Chondrocyte (in vitro differentiated cells): ENCODE results near the gene ZFYVE26. TPM values are rescaled to one million over a fixed set of nuclear protein-coding genes. Genes with fewer than 3 reads are reported as not detected.

ENCODE experiments used
- total RNA-seq: library from RNA; stranded (reverse); gene quantifications from 3 replicates; pipeline ENCODE4 v1.2.1, GENCODE V29; 2021

Gene ZFYVE26
- total RNA-seq, 1 donor from 2014 or later: 26.2 TPM

Other genes with a start within 250 kb of the ZFYVE26 start
- gene PIGH, start 216.3 kb downstream of the ZFYVE26 start, total RNA-seq: 16.3 to 19.0 TPM (median 16.9 TPM) in 3 replicates
- gene ARG2, start 196.7 kb downstream of the ZFYVE26 start, total RNA-seq: 2.8 to 11.1 TPM (median 10.9 TPM) in 3 replicates
- 99.2 to 108 TPM (median 107 TPM) in 3 replicates for gene VTI1B, start 142.0 kb downstream of the ZFYVE26 start, total RNA-seq
- gene RDH11, start 120.8 kb downstream of the ZFYVE26 start, total RNA-seq: 63.3 to 69.4 TPM (median 67.3 TPM) in 3 replicates
- not detected in 3 replicates for gene RDH12, start 114.7 kb downstream of the ZFYVE26 start, total RNA-seq
- 4.8 to 13.9 TPM (median 8.2 TPM) in 3 replicates for gene RAD51B, start 3.2 kb upstream of the ZFYVE26 start, total RNA-seq